HUES64 (cell line): ENCODE measurements around the gene NXPH1.
A peak's percentile ranks its signal among the peaks of the same experiment; 100 is the strongest.

Experiments used
- H3K27ac ChIP-seq: 2 replicates; pipeline ENCODE4 v1.7.0; 2013; ENCODE audit warnings: low read depth, low read length, inconsistent platforms
- H3K27me3 ChIP-seq: 2 replicates; pipeline ENCODE4 v1.6.1; 2013; ENCODE audit warnings: mild to moderate bottlenecking, low read length; ENCODE audit not compliant: insufficient read depth
- H3K36me3 ChIP-seq: 2 replicates; pipeline ENCODE4 v1.6.1; 2013; ENCODE audit warnings: mild to moderate bottlenecking, low read length; ENCODE audit not compliant: insufficient read depth
- H3K4me1 ChIP-seq: 2 replicates; pipeline ENCODE4 v1.6.1; 2013; ENCODE audit warnings: mild to moderate bottlenecking, low read length, moderate library complexity; ENCODE audit not compliant: insufficient read depth
- H3K4me3 ChIP-seq: 2 replicates; pipeline ENCODE4 v1.5.1; 2013; ENCODE audit warnings: mild to moderate bottlenecking, low read length, moderate library complexity
- H3K9ac ChIP-seq: 2 replicates; pipeline ENCODE4 v1.6.1; 2013; ENCODE audit warnings: mild to moderate bottlenecking, low read depth, low read length
- H3K9me3 ChIP-seq: 2 replicates; pipeline ENCODE4 v1.6.1; 2013; ENCODE audit warnings: low read depth, low read length; ENCODE audit not compliant: insufficient read depth
- WGBS: fragments of 150-250, 120-280 bp; methylation state at CpG from one replicate; pipeline ENCODE4 v1.1.7; 2013; ENCODE audit warnings: missing lambda C conversion rate; 5-methylcytosine and 5-hydroxymethylcytosine counted together

NXPH1 gene

DNA sequence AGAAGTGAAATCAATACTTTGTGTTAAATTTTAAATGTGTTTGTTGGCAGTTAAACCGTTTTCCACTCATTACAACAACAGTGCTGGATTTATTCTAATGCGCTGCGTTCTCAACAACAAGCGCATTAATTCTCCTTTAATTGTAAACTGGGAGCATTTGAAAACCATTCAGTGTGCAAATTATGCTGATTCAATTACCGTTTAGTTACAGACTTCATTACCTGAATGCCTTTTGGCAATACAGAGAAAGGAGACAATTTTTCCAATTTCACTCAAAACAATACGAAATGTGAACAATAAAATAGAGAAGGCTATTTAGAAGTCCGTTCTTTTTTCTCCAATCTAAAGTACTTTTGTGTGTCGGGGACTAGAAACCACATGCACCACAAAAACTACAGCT lies 4.2 kb downstream of the NXPH1 start:
- Histone ChIP-seq H3K36me3 (no peaks in the 10 kb centered on the region), H3K27me3 (peaks cover 100% of the 10 kb centered on the region), H3K4me1 (peaks cover 34% of the 10 kb centered on the region), H3K9ac (no peak overlapping the region), H3K4me3 (peak overlapping the region; percentile 29), H3K27ac (no peak overlapping the region), H3K9me3 (no peaks in the 10 kb centered on the region)
- 8% methylated on average over 7 of the region's 8 CpGs for WGBS

DNA sequence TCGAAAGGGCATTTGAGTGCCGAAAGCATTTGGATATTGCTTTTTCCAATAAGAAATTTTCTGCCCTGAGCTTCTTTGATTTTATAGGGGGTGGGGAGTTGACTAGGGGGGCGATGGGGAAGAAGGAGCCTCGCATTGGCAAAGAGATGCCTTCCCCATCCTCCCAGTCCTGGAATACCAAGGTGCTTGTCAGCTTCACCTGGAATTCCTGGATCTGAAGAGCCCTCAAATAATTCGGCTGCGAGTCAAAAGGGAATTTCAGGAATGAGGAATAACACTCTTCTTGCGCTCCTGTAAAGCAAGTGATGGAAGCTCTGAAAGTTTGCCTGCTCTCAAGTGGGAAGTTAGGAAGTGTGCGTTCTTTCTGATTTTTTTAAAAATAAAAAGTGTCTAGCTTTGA lies 7.3 kb downstream of the NXPH1 start:
- H3K27ac ChIP-seq: no peak overlapping the region
- no peaks in the 10 kb centered on the region for H3K9me3 ChIP-seq
- H3K4me3 ChIP-seq: peak overlapping the region; percentile 48
- no peaks in the 10 kb centered on the region for H3K36me3 ChIP-seq
- WGBS: 20% methylated on average over 8 of the region's 8 CpGs
- H3K4me1 ChIP-seq: peaks cover 31% of the 10 kb centered on the region
- H3K9ac ChIP-seq: no peak overlapping the region
- peaks cover 100% of the 10 kb centered on the region for H3K27me3 ChIP-seq

- Histone ChIP-seq H3K4me3 (peak overlapping the region; percentile 63), H3K27me3 (peaks cover 100% of the 10 kb centered on the region), H3K27ac (no peak overlapping the region), H3K4me1 (peaks cover 25% of the 10 kb centered on the region), H3K36me3 (no peaks in the 10 kb centered on the region), H3K9me3 (no peaks in the 10 kb centered on the region), H3K9ac (no peak overlapping the region)
- WGBS: 1% methylated on average over 38 of the region's 42 CpGs
Observed at GRCh38 chr7:8441106-8441965, 7.9 kb downstream of the NXPH1 start.

- Histone ChIP-seq H3K4me1 (peaks cover 25% of the 10 kb centered on the region), H3K36me3 (no peaks in the 10 kb centered on the region), H3K9ac (no peak overlapping the region), H3K4me3 (peak overlapping the region; percentile 63), H3K27ac (peak overlapping the region; percentile 29; the same call in 1 of the 2 replicates), H3K9me3 (no peaks in the 10 kb centered on the region), H3K27me3 (peaks cover 91% of the 10 kb centered on the region)
- under 1% methylated on average over 48 of the region's 51 CpGs for whole genome bisulfite sequencing
Observed at GRCh38 chr7:8442051-8442813, 8.8 kb downstream of the NXPH1 start.

GRCh38 chr7:8442814-8443304 lies 9.4 kb downstream of the NXPH1 start:
- H3K9me3 ChIP-seq: no peaks in the 10 kb centered on the region
- whole genome bisulfite sequencing: under 1% methylated on average over 40 of the region's 40 CpGs
- peaks cover 20% of the 10 kb centered on the region for H3K4me1 ChIP-seq
- peak overlapping the region; percentile 63 for H3K4me3 ChIP-seq
- H3K27me3 ChIP-seq: peaks cover 90% of the 10 kb centered on the region
- H3K9ac ChIP-seq: no peak overlapping the region
- H3K36me3 ChIP-seq: no peaks in the 10 kb centered on the region
- no peak overlapping the region for H3K27ac ChIP-seq

GRCh38 chr7:8443576-8444467 lies 10.4 kb downstream of the NXPH1 start:
- 3% methylated on average over 49 of the region's 49 CpGs for WGBS
- Histone ChIP-seq H3K27me3 (peaks cover 81% of the 10 kb centered on the region), H3K4me3 (peak overlapping the region; percentile 63), H3K4me1 (peaks cover 14% of the 10 kb centered on the region), H3K9ac (no peak overlapping the region), H3K27ac (no peak overlapping the region), H3K36me3 (no peaks in the 10 kb centered on the region), H3K9me3 (no peaks in the 10 kb centered on the region)

- Histone ChIP-seq H3K36me3 (no peaks in the 10 kb centered on the region), H3K4me1 (peaks cover 14% of the 10 kb centered on the region), H3K27me3 (peaks cover 75% of the 10 kb centered on the region), H3K27ac (no peak overlapping the region), H3K4me3 (peak overlapping the region; percentile 63), H3K9me3 (no peaks in the 10 kb centered on the region), H3K9ac (no peak overlapping the region)
- 39% methylated on average over 4 of the region's 7 CpGs for WGBS
Observed at GRCh38 chr7:8444468-8444769, 11.0 kb downstream of the NXPH1 start.

DNA sequence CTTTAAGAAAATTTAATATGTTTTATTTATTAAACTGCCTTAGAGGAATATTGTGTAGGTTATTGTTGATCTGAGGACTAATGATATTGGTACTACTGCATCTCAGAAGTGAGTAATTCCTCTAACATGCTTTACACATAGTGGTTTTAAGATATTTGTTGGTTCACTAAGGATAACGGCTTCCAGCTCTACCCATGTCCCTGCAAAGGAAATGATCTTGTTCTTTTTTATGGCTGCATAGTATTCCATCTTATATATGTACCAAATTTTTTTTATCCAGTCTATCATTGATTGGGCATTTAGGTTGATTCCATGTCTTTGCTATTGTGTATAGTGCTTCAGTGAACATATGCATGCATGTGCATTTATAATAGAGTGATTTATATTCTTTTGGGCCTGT lies 20.1 kb downstream of the NXPH1 start:
- Histone ChIP-seq H3K27me3 (no peaks in the 10 kb centered on the region), H3K36me3 (no peaks in the 10 kb centered on the region), H3K9ac (no peak overlapping the region), H3K4me3 (no peak overlapping the region), H3K9me3 (no peaks in the 10 kb centered on the region), H3K4me1 (no peaks in the 10 kb centered on the region), H3K27ac (no peak overlapping the region)
- no CpG with 5 or more reads among the region's 1 CpG for WGBS

DNA sequence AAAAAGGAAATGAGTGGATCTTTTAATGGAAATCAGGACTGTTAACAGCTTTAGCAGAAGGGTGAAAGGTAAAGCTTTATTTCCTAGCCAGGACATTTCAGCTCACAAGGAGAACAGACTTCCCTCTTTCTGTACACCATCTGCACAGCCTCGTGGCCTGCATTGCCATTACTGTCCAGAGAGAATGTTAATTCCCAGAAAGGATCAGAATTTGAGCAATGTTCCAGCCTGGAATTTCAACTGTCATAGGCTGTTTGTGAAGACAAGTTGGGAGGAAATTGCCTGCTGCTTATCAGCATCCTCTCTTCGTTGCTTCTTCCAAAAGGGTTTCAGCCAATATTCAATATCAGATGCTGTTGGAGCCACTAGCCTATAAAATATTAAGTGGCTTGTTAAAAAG lies 22.0 kb downstream of the NXPH1 start:
- 74% methylated on average over 2 of the region's 2 CpGs for WGBS
- Histone ChIP-seq H3K9ac (no peak overlapping the region), H3K27ac (no peak overlapping the region), H3K36me3 (no peaks in the 10 kb centered on the region), H3K27me3 (no peaks in the 10 kb centered on the region), H3K9me3 (no peaks in the 10 kb centered on the region), H3K4me1 (no peaks in the 10 kb centered on the region), H3K4me3 (no peak overlapping the region)

DNA sequence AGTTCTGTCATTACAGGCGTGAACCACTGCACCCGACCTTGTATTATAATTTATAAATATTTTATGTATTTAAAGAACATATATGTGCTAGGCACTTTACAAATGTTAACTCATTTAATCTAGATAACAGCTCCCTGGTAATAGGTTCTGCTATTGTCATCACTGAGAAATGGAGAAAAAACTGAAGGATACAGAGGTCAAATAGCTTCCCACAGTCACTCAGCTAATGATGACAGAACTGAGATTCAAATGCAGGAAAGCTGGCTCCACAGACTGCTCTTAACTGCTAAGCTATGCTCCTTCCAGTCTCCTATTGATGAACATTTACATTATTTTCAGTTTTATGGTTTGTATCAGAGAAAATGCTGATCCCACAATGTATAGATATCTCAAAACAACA lies 28.9 kb downstream of the NXPH1 start:
- H3K27me3 ChIP-seq: no peaks in the 10 kb centered on the region
- WGBS: 100% methylated on average over 1 of the region's 2 CpGs
- H3K27ac ChIP-seq: no peak overlapping the region
- no peak overlapping the region for H3K9ac ChIP-seq
- H3K36me3 ChIP-seq: no peaks in the 10 kb centered on the region
- no peaks in the 10 kb centered on the region for H3K4me1 ChIP-seq
- no peak overlapping the region for H3K4me3 ChIP-seq
- no peaks in the 10 kb centered on the region for H3K9me3 ChIP-seq

GRCh38 chr7:8465338-8465737 lies 31.9 kb downstream of the NXPH1 start:
- Histone ChIP-seq H3K4me1 (no peaks in the 10 kb centered on the region), H3K9me3 (no peaks in the 10 kb centered on the region), H3K4me3 (no peak overlapping the region), H3K27ac (no peak overlapping the region), H3K36me3 (no peaks in the 10 kb centered on the region), H3K9ac (no peak overlapping the region), H3K27me3 (no peaks in the 10 kb centered on the region)
- 94% methylated on average over 3 of the region's 4 CpGs for WGBS
